SK-N-SH treated with all-trans-retinoic acid at 6 μM for 48 hours (cell line): Measurements from ENCODE around the gene CDYL.

ENCODE experiments used
- ATAC-seq: fragments of 200-7000 bp; cut with Tn5 transposase; 3 replicates; pipeline ENCODE4 v1.9.1; 2020; ENCODE audit warnings: mild to moderate bottlenecking, moderate library complexity
- ARNTL ChIP-seq: fragments of 450-650 bp; formaldehyde crosslinking; IDR thresholded peaks from 2 replicates; pipeline ENCODE4 v1.5.0; 2020; ENCODE audit warnings: low read depth, mild to moderate bottlenecking, moderate library complexity, borderline replicate concordance
- BACH2 ChIP-seq: fragments of 250-450 bp; sonication (Bioruptor Pico); IDR thresholded peaks from 2 replicates; pipeline ENCODE4 v1.9.0; 2021; ENCODE audit warnings: mild to moderate bottlenecking, borderline replicate concordance
- CSDC2 ChIP-seq: fragments of 250-450 bp; sonication (Bioruptor Pico); IDR thresholded peaks from 2 replicates; pipeline ENCODE4 v1.5.0; 2020; ENCODE audit warnings: mild to moderate bottlenecking, moderate library complexity
- ESRRG ChIP-seq: fragments of 250-450 bp; sonication (Bioruptor Pico); IDR thresholded peaks from 2 replicates; pipeline ENCODE4 v1.6.1; 2021; ENCODE audit warnings: mild to moderate bottlenecking
- GLIS3 ChIP-seq: fragments of 250-450 bp; sonication (Bioruptor Pico); IDR thresholded peaks from 2 replicates; pipeline ENCODE4 v1.5.0; 2020; ENCODE audit warnings: mild to moderate bottlenecking, moderate library complexity
- ISL1 ChIP-seq: fragments of 250-450 bp; sonication (Bioruptor Pico); IDR thresholded peaks from 2 replicates; pipeline ENCODE4 v2.1.2; 2022; ENCODE audit warnings: mild to moderate bottlenecking, moderate library complexity
- PPARA ChIP-seq: fragments of 250-450 bp; sonication (Bioruptor Pico); IDR thresholded peaks from 2 replicates; pipeline ENCODE4 v1.5.0; 2020; ENCODE audit warnings: mild to moderate bottlenecking, borderline replicate concordance
- RARB ChIP-seq: fragments of 250-450 bp; sonication (Bioruptor Pico); IDR thresholded peaks from 2 replicates; pipeline ENCODE4 v1.8.0; 2021; ENCODE audit warnings: mild to moderate bottlenecking, moderate library complexity
- SNAI2 ChIP-seq: fragments of 250-450 bp; sonication (Bioruptor Pico); IDR thresholded peaks from 2 replicates; pipeline ENCODE4 v1.5.0; 2020; ENCODE audit warnings: mild to moderate bottlenecking, moderate library complexity
- TCF4 ChIP-seq: fragments of 250-450 bp; sonication (Bioruptor Pico); IDR thresholded peaks from 2 replicates; pipeline ENCODE4 v1.8.0; 2021; ENCODE audit warnings: mild to moderate bottlenecking, moderate library complexity, borderline replicate concordance
- TOX ChIP-seq: fragments of 250-450 bp; sonication (Bioruptor Pico); IDR thresholded peaks from 2 replicates; pipeline ENCODE4 v1.8.0; 2021; ENCODE audit warnings: mild to moderate bottlenecking, moderate library complexity, borderline replicate concordance
- ZC3H10 ChIP-seq: fragments of 250-450 bp; sonication (Bioruptor Pico); IDR thresholded peaks from 2 replicates; pipeline ENCODE4 v1.5.1; 2021; ENCODE audit warnings: mild to moderate bottlenecking, moderate library complexity
- ZFP3 ChIP-seq: fragments of 250-450 bp; sonication (Bioruptor Pico); IDR thresholded peaks from 2 replicates; pipeline ENCODE4 v1.5.0; 2020; ENCODE audit warnings: mild to moderate bottlenecking, moderate library complexity
- ZFP30 ChIP-seq: fragments of 450-650 bp; formaldehyde crosslinking; IDR thresholded peaks from 2 replicates; pipeline ENCODE4 v1.5.0; 2022; ENCODE audit warnings: mild to moderate bottlenecking, moderate library complexity
- ZNF565 ChIP-seq: fragments of 450-650 bp; formaldehyde crosslinking; conservative IDR thresholded peaks from 2 replicates; pipeline ENCODE4 v1.5.0; 2020; ENCODE audit warnings: low read depth, mild to moderate bottlenecking, moderate library complexity
- ZNF70 ChIP-seq: fragments of 450-650 bp; formaldehyde crosslinking; IDR thresholded peaks from 2 replicates; pipeline ENCODE4 v1.5.0; 2020; ENCODE audit warnings: mild to moderate bottlenecking, moderate library complexity
- ZNF8 ChIP-seq: fragments of 450-650 bp; formaldehyde crosslinking; IDR thresholded peaks from 2 replicates; pipeline ENCODE4 v1.5.0; 2020; ENCODE audit warnings: mild to moderate bottlenecking, moderate library complexity
- TF ChIP-seq, protein P1 (sequence below): fragments of 250-450 bp; sonication (Bioruptor Pico); IDR thresholded peaks from 2 replicates; pipeline ENCODE4 v1.5.1; 2020; ENCODE audit warnings: low read depth, mild to moderate bottlenecking, moderate library complexity
- TF ChIP-seq, protein P2 (sequence below): fragments of 250-450 bp; sonication (Bioruptor Pico); IDR thresholded peaks from 2 replicates; pipeline ENCODE4 v1.8.0; 2020; ENCODE audit warnings: mild to moderate bottlenecking, moderate library complexity, borderline replicate concordance
- TF ChIP-seq, protein P3 (sequence below): fragments of 250-450 bp; sonication (Bioruptor Pico); IDR thresholded peaks from 2 replicates; pipeline ENCODE4 v1.8.0; 2021; ENCODE audit warnings: low read depth, mild to moderate bottlenecking, moderate library complexity, borderline replicate concordance
- TF ChIP-seq, protein P4 (sequence below): fragments of 250-450 bp; sonication (Bioruptor Pico); IDR thresholded peaks from 2 replicates; pipeline ENCODE4 v1.5.0; 2020; ENCODE audit warnings: mild to moderate bottlenecking, moderate library complexity
- TF ChIP-seq, protein P5 (sequence below): fragments of 250-450 bp; sonication (Bioruptor Pico); IDR thresholded peaks from 2 replicates; pipeline ENCODE4 v1.5.1; 2021; ENCODE audit warnings: mild to moderate bottlenecking, moderate library complexity

Gene CDYL

DNA sequence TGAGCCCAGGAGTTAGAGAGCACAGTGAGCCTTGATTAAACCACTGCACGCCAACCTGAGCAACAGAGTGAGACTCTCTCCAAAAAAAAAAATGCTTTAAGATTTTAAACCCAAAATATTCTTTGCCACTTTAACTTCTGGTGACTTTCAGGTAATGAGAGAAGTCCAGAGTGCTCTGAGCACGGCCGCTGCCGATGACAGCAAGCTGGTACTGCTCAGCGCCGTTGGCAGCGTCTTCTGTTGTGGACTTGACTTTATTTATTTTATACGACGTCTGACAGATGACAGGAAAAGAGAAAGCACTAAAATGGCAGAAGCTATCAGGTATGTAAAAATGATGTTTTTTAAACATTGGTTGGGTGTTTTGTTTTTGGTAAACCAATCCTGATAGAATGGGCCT lies 161.2 kb downstream of the CDYL start:
- ATAC-seq = no peak
- TF ChIP-seq, protein P1, sequence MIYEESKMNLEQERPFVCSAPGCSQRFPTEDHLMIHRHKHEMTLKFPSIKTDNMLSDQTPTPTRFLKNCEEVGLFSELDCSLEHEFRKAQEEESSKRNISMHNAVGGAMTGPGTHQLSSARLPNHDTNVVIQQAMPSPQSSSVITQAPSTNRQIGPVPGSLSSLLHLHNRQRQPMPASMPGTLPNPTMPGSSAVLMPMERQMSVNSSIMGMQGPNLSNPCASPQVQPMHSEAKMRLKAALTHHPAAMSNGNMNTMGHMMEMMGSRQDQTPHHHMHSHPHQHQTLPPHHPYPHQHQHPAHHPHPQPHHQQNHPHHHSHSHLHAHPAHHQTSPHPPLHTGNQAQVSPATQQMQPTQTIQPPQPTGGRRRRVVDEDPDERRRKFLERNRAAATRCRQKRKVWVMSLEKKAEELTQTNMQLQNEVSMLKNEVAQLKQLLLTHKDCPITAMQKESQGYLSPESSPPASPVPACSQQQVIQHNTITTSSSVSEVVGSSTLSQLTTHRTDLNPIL (CRISPR knock-in tag) = no peak
- TF ChIP-seq, protein P2, sequence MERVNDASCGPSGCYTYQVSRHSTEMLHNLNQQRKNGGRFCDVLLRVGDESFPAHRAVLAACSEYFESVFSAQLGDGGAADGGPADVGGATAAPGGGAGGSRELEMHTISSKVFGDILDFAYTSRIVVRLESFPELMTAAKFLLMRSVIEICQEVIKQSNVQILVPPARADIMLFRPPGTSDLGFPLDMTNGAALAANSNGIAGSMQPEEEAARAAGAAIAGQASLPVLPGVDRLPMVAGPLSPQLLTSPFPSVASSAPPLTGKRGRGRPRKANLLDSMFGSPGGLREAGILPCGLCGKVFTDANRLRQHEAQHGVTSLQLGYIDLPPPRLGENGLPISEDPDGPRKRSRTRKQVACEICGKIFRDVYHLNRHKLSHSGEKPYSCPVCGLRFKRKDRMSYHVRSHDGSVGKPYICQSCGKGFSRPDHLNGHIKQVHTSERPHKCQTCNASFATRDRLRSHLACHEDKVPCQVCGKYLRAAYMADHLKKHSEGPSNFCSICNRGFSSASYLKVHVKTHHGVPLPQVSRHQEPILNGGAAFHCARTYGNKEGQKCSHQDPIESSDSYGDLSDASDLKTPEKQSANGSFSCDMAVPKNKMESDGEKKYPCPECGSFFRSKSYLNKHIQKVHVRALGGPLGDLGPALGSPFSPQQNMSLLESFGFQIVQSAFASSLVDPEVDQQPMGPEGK (CRISPR knock-in tag) = no peak
- TF ChIP-seq ZNF565 (CRISPR knock-in tag) = no peak
- TF ChIP-seq, protein P3, sequence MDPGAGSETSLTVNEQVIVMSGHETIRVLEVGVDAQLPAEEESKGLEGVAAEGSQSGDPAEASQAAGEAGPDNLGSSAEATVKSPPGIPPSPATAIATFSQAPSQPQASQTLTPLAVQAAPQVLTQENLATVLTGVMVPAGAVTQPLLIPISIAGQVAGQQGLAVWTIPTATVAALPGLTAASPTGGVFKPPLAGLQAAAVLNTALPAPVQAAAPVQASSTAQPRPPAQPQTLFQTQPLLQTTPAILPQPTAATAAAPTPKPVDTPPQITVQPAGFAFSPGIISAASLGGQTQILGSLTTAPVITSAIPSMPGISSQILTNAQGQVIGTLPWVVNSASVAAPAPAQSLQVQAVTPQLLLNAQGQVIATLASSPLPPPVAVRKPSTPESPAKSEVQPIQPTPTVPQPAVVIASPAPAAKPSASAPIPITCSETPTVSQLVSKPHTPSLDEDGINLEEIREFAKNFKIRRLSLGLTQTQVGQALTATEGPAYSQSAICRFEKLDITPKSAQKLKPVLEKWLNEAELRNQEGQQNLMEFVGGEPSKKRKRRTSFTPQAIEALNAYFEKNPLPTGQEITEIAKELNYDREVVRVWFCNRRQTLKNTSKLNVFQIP (CRISPR knock-in tag) = no peak
- no peak for TF ChIP-seq TCF4
- TF ChIP-seq, protein P4, sequence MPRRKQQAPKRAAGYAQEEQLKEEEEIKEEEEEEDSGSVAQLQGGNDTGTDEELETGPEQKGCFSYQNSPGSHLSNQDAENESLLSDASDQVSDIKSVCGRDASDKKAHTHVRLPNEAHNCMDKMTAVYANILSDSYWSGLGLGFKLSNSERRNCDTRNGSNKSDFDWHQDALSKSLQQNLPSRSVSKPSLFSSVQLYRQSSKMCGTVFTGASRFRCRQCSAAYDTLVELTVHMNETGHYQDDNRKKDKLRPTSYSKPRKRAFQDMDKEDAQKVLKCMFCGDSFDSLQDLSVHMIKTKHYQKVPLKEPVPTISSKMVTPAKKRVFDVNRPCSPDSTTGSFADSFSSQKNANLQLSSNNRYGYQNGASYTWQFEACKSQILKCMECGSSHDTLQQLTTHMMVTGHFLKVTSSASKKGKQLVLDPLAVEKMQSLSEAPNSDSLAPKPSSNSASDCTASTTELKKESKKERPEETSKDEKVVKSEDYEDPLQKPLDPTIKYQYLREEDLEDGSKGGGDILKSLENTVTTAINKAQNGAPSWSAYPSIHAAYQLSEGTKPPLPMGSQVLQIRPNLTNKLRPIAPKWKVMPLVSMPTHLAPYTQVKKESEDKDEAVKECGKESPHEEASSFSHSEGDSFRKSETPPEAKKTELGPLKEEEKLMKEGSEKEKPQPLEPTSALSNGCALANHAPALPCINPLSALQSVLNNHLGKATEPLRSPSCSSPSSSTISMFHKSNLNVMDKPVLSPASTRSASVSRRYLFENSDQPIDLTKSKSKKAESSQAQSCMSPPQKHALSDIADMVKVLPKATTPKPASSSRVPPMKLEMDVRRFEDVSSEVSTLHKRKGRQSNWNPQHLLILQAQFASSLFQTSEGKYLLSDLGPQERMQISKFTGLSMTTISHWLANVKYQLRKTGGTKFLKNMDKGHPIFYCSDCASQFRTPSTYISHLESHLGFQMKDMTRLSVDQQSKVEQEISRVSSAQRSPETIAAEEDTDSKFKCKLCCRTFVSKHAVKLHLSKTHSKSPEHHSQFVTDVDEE (CRISPR knock-in tag) = no peak
- no peak for TF ChIP-seq BACH2
- no peak for TF ChIP-seq CSDC2 (CRISPR knock-in tag)
- no peak for TF ChIP-seq ARNTL
- TF ChIP-seq PPARA (CRISPR knock-in tag) = no peak

DNA sequence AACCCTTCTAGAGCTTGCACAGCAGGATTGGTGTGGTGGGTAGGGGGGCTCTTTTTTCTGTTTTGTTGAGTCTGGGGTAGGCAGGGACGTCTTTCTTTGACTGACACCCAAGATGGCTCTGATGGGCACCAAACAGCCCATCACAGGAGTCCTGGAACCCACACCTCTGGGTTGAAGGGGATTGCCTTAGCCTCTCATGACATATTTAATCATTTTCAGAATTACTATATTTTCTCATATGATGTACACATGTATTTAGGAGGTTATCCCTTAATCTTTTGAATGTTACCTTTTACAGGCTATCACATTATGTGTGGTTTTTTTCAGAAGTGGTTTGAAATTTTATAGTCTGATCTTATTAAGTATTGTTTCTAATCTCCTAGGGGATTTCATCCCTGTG lies 163.0 kb downstream of the CDYL start:
- no peak for ATAC-seq
- TF ChIP-seq, protein P4 (CRISPR knock-in tag) = no peak
- TF ChIP-seq, protein P5, sequence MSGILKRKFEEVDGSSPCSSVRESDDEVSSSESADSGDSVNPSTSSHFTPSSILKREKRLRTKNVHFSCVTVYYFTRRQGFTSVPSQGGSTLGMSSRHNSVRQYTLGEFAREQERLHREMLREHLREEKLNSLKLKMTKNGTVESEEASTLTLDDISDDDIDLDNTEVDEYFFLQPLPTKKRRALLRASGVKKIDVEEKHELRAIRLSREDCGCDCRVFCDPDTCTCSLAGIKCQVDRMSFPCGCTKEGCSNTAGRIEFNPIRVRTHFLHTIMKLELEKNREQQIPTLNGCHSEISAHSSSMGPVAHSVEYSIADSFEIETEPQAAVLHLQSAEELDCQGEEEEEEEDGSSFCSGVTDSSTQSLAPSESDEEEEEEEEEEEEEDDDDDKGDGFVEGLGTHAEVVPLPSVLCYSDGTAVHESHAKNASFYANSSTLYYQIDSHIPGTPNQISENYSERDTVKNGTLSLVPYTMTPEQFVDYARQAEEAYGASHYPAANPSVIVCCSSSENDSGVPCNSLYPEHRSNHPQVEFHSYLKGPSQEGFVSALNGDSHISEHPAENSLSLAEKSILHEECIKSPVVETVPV (CRISPR knock-in tag) = no peak
- TF ChIP-seq ZFP3 (CRISPR knock-in tag) = no peak
- TF ChIP-seq ZNF565 (CRISPR knock-in tag) = no peak
- no peak for TF ChIP-seq PPARA (CRISPR knock-in tag)
- TF ChIP-seq TCF4 = no peak
- TF ChIP-seq CSDC2 (CRISPR knock-in tag) = no peak
- no peak for TF ChIP-seq ISL1 (CRISPR knock-in tag)
- TF ChIP-seq, protein P3 (CRISPR knock-in tag) = no peak
- no peak for TF ChIP-seq TOX (CRISPR knock-in tag)
- TF ChIP-seq, protein P1 (CRISPR knock-in tag) = no peak
- no peak for TF ChIP-seq ZNF70 (CRISPR knock-in tag)
- no peak for TF ChIP-seq RARB
- no peak for TF ChIP-seq ZC3H10 (CRISPR knock-in tag)
- no peak for TF ChIP-seq GLIS3 (CRISPR knock-in tag)
- TF ChIP-seq ZNF8 (CRISPR knock-in tag) = no peak
- TF ChIP-seq ZFP30 (CRISPR knock-in tag) = no peak
- TF ChIP-seq ESRRG (CRISPR knock-in tag) = no peak
- TF ChIP-seq SNAI2 = no peak
- TF ChIP-seq, protein P2 (CRISPR knock-in tag) = no peak
